Activated T-helper 9 cell treated with anti-CD3 and anti-CD28 coated beads, Interleukin-2, amount 50 U/mL, for 16 hours (primary cell): Measurements from ENCODE around the gene AGBL4.
"Not testable (repeated sequence)": the region's sequence is repeated elsewhere in the genome, so short reads cannot be mapped to it uniquely, and the experiment has no call there.

ENCODE experiments used
- DNase-seq: peaks from one replicate; pipeline ENCODE4 v3.0.0-alpha.2; 2020; ENCODE audit warnings: low read depth

AGBL4 gene

DNA sequence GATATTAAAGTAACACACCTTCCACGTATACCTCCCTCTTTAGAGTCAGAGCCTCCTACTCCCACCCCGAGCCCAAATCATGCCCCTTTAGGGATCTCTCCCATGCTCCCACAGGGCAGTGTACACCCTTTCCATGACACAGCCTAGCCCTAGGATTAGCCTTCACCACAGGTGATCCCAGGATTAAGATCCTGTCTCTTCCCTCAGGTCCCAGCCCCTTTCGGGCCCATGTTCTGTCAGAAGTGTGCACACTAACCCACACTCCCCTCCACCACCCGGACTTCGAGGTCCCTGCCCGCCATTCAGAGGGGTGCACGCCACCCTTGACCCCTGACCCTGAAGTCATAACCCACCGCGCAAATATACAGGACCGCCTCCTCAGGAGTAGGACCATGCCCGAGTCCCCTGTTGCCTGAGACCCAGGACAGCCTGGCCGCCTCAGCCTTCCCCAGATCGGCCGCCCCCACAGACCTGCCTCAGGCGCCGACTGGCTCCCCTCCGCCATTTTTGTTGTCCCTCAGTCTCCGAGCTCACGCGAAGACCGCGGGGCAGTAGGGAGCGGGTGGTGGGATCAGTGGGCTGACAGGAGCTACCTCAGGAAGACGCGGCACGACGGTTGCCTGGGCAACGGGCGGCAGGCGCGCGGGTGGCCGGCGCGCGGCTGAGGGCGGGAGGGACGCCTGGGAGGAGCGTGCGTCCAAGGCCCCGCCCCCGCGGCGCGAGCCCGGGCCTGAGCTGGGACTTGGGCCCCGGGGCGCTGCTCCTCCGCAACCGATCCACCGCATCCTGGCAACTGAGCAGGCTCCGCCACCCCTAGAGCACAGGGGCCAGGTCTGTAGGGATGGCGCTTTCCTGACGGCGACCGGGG, at the start of gene AGBL4:
Gene AGBL4, minus strand, starts transcription at position 663 of the 868 bp plus-strand sequence.
- no peak for DNase-seq

DNA sequence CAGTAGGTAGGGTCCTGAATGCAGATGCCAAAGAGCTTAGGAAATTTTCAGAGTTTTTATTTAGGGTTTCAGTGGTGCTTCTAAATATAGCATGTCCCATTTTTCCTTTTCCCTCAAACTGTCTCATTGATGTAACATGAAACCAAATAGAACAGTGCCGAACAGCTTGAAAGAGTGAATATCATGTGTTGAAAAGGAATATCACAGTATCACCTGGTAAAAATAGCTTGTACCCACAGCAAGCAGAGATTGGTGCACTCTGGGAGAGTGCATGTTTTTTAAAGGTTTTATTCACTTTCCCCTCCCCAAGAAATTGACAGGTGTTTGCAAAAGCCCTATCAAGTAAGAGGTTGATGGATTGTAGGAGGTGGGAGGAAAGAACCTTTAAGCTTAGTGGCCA, 43.1 kb upstream of the AGBL4 start:
- no peak for DNase-seq

DNA sequence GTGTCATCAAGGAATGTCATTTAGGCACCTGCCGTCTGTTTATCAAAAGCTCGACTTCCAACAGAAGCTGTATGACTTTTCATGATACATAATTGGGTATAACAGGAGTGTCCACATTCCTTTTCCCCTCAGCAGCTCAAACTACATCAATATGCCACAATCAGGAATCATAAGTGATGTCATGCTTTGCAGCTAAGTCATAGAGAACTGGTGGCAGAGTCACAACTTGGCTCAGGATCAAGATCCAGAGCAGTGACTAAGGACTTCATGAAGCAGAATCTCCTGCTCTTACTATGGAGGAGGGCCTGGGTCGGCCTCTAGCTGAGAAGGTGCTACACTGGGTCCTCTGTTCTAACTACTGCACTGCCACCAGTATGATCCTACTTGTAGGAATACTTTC, 36.5 kb upstream of the AGBL4 start:
- DNase-seq = no peak

DNA sequence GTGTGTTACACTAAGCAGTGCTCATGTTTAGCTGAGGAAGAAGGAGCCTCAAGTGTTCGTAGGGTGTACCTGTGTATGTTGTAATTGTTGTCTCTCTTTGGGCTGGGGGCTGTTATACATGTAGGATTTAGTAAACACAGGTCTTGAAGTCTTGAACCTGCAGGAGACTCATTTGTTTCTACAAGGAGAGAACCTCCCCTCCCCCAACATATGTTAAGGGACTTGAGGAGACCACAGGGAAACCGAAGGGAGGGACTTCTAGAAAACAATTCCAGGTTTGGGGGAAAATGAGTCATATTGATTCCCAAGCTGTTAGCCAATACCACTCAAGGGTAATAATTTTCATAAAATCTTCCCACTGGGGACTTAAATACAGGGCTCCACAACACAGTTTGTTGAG, 25.0 kb upstream of the AGBL4 start:
- no peak for DNase-seq

DNA sequence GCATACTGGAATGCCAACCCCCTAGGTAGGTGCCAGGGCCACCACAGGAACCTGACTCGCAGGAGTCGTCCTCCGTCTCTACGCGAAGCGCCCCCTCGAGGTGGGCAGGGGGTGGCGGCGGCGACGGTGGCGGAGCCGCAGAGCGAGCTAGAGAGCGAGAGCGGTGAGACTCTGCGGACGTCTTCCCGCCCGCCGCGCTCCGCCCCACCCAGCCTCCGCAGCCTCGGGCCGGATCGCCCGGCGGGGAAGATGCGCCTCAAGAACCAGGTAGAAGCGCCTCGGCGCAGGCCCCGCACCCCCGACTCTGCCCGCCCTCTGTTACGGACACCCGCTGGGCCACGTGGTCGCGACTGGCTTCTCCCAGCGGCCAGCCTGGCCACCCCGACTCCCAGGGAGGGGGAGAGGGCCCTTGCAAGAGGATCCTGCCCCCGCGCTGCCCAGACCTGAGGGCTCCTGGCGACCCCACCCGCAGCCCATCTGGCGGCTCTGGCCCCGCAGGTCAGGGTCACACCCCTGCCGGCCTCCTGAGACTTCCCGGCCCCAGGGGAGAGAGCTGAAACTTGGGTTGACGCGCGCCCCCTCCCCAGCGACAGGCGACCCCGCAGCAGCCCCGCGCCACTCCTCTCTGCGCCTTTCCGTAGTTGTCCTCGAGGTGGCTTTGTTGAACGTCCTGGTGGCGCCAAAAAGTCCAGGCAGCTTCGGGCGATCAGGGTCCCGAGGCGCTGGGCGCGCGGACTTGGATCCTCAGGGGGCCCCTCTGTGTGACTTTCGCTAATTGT, 24.4 kb upstream of the AGBL4 start:
- no peak for DNase-seq

DNA sequence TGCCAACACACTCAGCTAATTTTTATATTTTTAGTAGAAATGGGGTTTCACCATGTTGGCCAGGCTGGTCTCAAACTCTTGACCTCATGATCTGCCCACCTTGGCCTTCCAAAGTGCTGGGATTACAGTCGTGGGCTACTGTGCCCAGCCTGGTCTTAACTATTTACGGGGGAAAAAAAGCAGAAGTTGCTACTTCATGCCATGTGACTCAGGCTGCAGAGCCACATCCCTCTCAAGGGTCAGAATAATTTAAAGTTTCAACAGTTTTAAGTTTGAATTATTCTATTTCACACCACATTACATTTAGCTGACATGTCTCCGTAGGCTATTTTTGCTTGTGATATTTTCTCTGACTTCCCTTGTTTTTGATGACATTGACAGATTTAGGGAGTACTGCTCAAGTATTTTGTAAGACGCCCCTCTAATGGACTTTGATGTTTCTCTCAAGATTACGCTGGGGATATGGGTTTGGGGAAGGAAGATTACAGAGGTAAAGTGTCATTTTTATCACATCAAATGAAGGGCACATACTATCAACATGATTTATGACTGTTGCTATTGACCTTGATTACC, 14.6 kb upstream of the AGBL4 start:
- no peak for DNase-seq

DNA sequence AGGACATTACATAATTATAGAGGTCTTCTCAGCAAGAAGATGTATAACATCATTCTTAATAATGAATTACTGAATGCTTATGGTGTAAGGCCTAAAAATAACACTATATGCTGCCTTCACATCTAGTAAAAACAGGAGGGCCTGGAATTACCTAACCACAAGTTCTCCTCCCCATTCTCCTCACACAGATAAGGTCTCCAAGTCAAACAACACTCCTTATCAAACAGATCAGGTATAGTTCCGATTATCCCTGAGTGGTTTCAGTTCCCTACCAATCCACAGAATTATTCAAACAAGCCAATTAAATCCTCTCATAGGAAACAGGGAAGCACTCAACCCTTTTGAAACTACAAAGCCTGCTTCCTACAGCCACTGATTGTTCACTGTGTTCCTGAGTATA, 4.0 kb upstream of the AGBL4 start:
- no peak for DNase-seq

DNA sequence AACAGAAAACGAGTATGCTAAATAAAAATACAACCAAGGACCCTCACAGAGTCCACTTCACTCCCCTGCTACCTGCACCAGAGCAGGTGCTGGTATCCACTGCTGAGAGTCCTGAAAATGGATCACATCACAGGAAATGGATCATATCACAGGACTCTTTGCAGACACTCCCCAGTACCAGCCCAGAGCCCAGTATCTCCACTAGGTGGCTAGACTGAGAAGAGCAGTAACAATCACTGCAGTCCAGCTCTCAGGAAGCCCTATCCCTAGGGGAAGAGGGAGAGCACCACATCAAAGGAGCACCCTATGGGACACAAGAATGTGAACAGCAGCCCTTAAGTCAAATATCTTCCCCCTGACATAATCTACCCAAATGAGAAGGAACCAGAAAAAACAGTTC, 28.0 kb downstream of the AGBL4 start:
- no peak for DNase-seq

DNA sequence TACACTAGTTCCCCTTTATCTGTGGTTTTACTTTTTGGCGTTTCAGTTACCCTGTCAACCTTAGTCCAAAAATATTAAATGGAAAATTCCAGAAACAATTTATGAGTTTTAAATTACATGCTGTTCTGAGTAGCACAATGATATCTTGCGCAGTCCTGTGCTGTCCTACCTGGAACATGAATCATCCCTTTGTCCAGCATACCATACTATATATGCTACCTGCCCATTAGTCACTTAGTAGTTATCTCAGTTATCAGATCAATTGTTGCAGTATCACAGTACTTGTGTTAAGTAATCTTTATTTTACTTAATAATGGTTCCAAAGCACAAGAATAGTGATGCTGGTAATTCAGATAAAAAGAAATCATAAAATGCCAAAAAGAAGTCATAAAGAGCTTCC, 52.7 kb downstream of the AGBL4 start:
- no peak for DNase-seq

DNA sequence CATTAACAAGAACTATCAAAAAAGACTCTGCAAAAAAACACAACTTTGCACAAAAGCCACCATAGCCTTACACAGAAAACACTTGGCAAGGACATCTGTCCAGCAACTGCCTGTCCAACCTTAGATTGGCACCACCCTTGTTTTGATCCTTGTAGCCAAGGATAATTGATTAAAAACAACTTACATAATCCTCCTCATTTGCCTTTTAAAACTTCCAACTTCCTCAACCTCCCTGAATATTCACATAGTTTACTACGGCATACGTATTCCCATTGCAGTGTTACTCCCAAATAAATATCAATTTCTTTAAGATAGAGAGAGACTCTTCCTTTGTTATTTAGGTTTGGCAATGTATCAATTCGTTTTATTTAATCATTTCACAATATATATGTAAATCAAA, 72.4 kb downstream of the AGBL4 start:
- DNase-seq = no peak

DNA sequence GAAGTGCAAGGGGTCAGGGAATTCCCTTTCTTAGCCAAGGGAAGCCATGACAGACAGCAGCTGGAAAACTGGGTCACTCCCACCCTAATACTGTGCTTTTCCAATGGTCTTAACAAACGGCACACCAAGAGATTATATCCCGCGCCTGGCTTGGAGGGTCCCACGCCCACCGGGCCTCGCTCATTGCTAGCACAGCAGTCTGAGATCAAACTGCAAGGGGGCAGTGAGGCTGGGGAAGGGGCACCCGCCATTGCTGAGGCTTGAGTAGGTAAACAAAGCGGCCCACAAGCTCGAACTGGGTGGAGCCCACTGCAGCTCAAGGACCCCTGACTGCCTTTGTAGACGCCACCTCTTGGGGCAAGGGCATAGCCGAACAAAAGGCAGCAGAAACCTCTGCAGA, 108.5 kb downstream of the AGBL4 start:
- not testable (repeated sequence) for DNase-seq

DNA sequence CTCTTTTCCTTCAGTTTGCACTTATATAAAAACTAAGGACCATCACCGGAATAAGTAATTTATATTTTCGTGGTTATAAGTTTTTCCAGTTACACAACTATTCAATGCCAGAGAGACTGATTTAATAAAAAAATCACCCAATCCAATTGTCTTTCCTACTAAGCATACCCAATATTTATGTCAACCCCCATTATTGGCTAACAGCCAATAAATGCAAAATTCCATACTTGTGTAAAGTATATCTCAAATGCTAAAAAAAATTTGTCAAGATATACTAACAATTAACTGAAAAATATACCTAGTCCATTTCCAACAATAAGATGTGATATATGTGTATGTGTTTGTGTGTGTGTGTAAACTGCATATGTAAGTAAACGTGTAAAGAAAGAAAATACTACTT, 117.4 kb downstream of the AGBL4 start:
- DNase-seq = no peak

DNA sequence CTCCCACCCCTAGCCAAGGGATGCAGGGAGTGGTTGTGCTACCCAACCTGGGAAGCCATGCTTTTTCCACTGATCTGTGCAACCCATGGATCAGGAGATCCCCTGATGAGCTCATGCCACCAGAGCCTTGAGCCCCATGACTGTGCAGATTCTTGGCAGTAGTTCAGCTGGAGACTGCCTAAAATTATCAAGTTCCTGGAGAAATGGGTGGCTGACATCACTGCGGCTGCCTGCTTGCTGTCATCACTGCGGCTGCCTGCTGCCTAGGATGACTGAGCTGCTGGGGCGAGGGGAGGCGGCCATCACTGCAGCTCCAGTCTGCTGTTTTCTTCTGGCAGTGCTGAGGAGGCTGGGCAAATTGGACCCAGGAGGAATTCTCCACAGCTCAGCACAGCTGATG, 159.2 kb downstream of the AGBL4 start:
- no peak for DNase-seq

DNA sequence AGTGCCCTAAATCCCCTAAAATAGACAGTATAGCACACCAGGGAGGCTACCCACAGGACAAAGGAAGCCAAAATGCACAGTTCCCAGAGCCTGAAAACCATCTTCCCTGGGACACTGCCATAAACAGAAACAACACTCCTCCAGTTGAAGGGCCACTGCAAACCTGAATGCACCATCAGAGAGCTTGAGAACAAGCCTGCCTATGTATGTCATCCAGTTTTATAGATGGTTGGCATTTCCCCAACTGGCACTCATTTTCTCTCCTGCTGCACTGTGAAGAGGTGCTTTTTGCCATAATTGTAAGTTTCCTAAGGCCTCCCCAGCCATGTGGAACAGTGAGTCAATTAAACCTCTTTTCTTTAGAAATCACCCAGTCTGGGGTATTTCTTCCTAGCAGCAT, 169.0 kb downstream of the AGBL4 start:
- DNase-seq = no peak

DNA sequence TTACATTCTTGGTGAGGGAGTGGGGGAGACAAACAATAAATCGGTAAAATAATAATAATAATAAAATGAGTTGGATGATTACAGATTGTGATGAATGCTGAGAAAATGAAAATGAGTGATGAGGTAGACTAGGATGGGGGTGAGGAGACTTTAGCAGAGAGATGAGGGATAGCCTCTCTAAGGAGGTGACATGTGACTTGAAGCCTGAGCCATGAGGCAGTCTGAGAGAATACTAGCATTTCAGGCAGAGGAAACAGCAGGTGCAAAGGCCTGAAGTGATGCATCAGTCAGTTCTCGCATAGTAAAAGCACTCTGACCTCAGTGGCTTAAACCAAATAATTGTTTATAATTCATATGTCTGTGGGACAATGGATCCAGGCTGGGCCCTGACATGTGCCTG, 181.2 kb downstream of the AGBL4 start:
- no peak for DNase-seq

DNA sequence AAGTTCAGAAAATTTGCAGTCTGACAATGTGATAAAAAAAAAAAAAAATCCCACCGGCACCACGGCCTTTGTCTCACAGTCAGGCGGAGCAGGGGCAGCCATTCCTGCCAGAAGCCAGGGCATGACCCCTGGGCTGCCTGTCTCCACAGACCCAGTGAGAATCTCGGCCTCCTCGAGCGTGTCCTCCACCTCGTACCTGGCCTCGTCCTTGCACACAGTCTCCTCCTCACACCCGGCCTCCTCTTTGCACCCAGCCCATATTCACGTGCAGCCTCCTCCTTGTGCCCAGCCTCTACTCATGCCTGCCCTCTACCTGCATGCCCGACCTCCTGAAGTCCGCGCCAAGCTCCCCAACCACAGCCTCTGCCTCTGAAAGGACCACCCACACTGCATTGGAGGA, 182.0 kb downstream of the AGBL4 start:
- DNase-seq = no peak

DNA sequence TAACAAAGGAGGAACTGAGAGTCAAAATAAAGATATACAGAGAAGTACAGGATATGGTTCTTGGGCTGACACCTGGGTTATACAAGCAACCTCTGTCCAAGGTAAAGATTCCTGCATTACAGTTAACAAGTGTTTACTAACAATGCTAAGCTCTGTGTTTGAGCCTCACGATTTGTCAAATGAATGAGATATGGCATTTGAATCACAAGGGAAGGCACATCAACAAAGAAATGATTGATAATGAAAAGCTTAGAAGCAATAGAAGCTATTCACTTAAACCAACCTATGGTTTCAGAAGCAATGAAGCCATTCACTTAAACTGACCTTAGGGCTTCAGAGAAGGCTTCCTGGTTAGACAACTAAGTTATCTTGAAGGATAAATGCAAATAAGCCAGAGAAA, 199.5 kb downstream of the AGBL4 start:
- no peak for DNase-seq

DNA sequence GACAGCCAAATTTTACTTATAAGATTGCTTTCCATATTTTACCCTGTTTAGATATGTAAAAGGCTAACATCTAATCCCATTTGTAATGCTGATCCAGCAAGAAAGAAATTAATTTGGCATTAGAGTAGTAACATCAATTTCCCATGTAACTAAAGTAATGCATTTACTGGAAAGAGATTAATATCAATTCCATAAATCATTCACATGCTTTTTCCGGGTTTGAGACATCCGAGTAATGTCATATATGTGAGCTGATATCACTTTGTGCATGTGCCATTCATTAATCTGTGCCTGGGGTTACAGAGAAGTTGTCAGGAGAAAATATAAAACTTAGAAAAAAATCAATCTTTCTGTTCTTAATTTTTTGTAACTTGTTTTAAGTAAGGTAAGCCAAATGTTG, 206.1 kb downstream of the AGBL4 start:
- no peak for DNase-seq

DNA sequence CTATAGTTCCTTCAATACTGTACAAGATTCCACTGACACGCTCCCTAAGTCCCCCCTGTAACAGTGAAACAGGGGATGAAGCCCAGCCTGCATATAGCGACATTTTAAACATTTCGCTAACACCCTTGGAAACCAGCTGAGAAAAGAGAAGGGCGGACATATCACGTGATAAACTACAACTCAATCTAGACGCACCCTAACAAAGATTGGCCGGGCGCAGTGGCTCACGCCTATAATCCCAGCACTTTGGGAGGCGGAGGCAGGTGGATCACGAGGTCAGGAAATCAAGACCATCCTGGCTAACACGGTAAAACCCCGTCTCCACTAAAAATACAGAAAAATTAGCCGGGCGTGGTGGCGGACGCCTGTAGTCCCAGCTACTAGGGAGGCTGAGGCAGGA, 236.7 kb downstream of the AGBL4 start:
- DNase-seq = not testable (repeated sequence)

DNA sequence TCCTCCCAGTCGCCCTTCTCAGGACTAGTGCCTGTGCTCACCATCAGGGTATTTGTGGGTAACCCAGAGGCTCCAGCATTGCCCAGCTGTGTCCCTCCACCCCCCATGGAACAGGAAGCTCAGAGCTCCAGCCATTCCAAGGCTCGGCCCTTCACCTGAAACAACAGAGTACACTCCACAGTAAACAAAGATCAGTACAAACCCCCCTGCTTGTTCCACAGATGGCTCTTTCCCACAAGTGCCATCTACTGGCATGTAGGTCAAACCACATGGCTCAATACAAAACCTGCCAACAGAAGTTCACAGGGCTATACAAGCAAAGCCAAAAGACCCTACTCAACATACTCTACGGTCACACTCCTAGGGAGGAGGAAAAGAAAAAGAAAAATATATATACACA, 258.7 kb downstream of the AGBL4 start:
- no peak for DNase-seq

DNA sequence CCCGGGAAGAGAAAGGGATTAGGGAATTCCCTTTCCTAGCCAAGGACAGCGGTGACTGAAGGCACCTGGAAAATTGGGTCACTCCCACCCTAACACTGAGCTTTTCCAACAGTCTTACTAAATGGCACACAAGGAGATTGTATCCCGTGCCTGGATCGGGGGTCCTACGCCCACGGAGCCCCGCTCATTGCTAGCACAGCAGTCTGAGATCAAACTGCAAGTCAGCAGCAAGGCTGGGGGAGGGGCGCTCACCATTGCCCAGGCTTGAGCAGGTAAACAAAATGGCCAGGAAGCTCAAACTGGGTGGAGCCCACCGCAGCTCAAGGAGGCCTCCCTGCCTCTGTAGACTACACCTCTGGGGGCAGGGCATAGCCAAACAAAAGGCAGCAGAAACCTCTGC, 285.6 kb downstream of the AGBL4 start:
- DNase-seq = not testable (repeated sequence)

DNA sequence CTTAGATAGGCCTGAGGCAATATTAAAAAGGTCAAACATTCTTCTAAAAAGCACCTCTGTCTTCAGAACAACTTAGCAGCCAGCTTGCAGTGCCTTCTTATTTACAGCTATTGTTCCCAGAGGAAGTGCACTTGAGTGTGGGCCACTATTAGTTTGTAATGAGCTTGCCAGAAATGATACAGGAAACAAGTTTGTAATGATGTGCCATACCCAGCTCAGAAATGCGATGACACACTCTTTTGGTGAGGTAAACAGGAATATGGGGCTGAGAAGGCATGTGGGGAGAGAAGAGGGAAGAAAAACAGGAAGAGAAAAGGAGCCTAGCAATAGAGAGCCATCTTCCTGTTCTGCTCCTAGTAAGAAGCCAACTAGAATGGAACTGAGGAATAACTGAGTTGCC, 295.4 kb downstream of the AGBL4 start:
- DNase-seq = no peak

DNA sequence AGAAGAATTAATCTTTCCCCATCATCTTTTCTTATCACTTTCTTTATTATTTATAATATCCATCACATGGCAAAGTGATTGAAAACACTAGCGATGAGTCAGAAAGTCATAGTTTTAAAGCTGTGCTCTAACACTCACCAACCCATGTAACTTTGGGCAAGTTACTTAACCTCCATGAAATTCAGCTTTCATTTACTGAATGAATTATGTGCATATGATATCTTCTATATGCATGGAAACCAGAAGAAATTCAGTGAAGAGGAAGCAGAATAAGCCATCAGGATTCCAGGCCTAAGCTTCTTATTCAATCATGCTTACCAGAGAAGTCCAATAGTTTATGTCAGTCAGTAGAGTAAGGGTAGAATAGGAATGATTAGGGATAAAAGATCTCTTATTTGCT, 300.1 kb downstream of the AGBL4 start:
- no peak for DNase-seq
